ENCODE measurements around the gene CHD5. TPM values are rescaled to one million over a fixed set of nuclear protein-coding genes. Genes with fewer than 3 reads are reported as not detected.

The CHD5 gene
- total and polyA plus RNA-seq, 2 of the 4 experiments (the other 2 are of a cell fraction): under 0.01 to 0.09 TPM

DNA sequence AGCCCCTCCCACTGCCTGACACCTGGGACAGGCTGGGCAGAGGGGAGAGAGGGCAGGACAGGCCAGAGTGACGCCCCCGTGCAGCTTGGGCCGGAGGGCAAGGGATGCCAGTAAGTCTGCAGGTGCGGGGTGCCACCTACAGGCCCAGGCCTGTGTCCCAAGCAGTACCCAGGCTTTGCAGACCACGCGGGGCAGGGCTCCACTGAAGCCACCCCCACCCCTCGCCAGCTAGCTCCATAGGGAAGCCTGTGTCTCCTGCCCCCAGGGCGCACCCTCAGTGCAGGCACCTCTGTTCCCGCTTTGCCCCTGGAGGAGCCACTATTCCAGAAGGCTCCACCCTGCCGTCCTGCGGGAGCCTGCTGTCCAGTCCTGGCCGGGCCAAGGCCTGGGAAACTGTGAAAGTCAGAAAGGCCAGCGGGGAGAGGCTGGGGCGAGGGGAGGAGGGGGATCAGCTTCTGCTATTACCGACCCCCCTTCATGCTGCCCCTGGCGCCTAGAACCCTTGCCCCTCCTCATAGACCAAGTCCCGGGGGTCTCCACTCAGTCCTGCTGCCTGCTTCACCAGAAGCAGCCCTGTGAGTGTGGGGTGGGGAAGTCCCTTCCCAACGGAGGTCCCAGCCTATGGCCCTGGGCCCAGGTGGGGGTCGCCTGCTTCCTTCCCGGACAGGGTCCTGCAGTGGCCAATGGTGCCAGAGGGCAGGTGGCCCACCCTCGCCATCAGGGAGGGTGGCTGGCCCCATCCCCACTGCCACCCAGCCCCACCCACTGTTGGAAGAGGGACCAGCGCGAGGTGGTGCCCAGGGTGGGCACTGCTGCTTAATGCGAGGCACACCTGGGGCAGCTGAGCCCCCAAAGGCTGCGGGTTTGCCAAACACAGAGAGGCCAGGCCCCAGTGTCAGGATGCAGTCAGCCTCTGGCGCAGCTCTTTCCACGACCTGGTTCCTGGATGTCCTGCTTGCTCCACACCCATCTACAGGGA lies 80.0 kb downstream of the CHD5 start:
- no peak overlapping the region for H4K5ac ChIP-seq (ENCODE audit: low read depth, low read length)
- no peak overlapping the region for H2BK20ac ChIP-seq (ENCODE audit: low read depth, low read length)
- H4K91ac ChIP-seq (ENCODE audit: insufficient read depth, low read depth, low read length): no peak overlapping the region
- WGBS, 2 experiments (ENCODE audit: extremely low coverage in 2 of 2, insufficient read length in 1 of 2): 71% methylated on average over 3 of the region's 27 CpGs; no CpG with 5 or more reads in 1 of the 2 experiments
- no peaks in the 10 kb centered on the region; the same call in 1 of the 2 replicates for H3K4me1 ChIP-seq (ENCODE audit: control insufficient read depth, insufficient read depth, low read length)
- H3K36me3 ChIP-seq (ENCODE audit: control insufficient read depth, insufficient read depth, low read length): no peaks in the 10 kb centered on the region
- H3K27me3 ChIP-seq (ENCODE audit: control insufficient read depth, insufficient read depth, low read length): peaks cover 29% of the 10 kb centered on the region; the same call in 1 of the 2 replicates
- no peak overlapping the region for H3K18ac ChIP-seq (ENCODE audit: low read depth, low read length)
- no peak overlapping the region for H3K14ac ChIP-seq (replicated peaks; ENCODE audit: low read depth, low read length)
- H2BK15ac ChIP-seq (ENCODE audit: low read depth, low read length): no peak overlapping the region
- no peaks in the 10 kb centered on the region for H3K9me3 ChIP-seq (ENCODE audit: control insufficient read depth, insufficient read depth, low read length)
- no peak overlapping the region for H3K9ac ChIP-seq (ENCODE audit: low read depth, low read length)
- no peak overlapping the region for H3K23ac ChIP-seq (ENCODE audit: low read depth, low read length)
- H3K79me1 ChIP-seq (ENCODE audit: low read depth in 1 of 2, low read length in 2 of 2): no peaks in the 10 kb centered on the region
- BruUV-seq (replicated peaks): no TSS peak
- ATAC-seq (ENCODE audit: low read depth) (no peak), DNase-seq (no peak)
- no peak overlapping the region for H3K4me2 ChIP-seq (ENCODE audit: low read depth, low read length)
- dilution Hi-C loops (cut with HindIII; ENCODE audit: low sequenced_read_pairs, unreplicated experiment): no loop called here
- no peak overlapping the region for H2BK120ac ChIP-seq (ENCODE audit: low read depth, low read length)
- H4K8ac ChIP-seq (ENCODE audit: low read depth in 2 of 2, low read length in 2 of 2): no peak overlapping the region
- no peak overlapping the region for H3K56ac ChIP-seq (ENCODE audit: extremely low read depth, insufficient read depth, low read length)
- H2AFZ ChIP-seq (replicated peaks; ENCODE audit: low read length, poor library complexity): no peak overlapping the region
- TF ChIP-seq USF2 (IDR thresholded peaks at IDR 0.05; ENCODE audit: low read depth, low read length) (no peak), RAD21 (IDR thresholded peaks at IDR 0.05; ENCODE audit: low read length) (0 out of 2 replicates have a peak, but pooled peaks have one; percentile 5)
- no peak overlapping the region for H3K4me3 ChIP-seq (ENCODE audit: insufficient read depth, low read depth, low read length)
- H3K27ac ChIP-seq (ENCODE audit: insufficient read depth, low read length): no peak overlapping the region
- no peak overlapping the region for H2BK5ac ChIP-seq (ENCODE audit: low read depth, low read length, poor library complexity, severe bottlenecking)
- ChIA-PET POLR2A (ENCODE audit: unreplicated experiment) (no interaction called here), CTCF (no interaction called here)
- intact Hi-C loops (cut with micrococcal nuclease): no loop called here
- in situ Hi-C loops (cut with MboI; ENCODE audit: low sequenced_read_pairs): no loop called here
- no peak overlapping the region for H2AK9ac ChIP-seq (replicated peaks; ENCODE audit: low read depth, low read length, poor library complexity)
- no peaks in the 10 kb centered on the region for H4K20me1 ChIP-seq (ENCODE audit: insufficient read depth, low read length)
- H3K9me1 ChIP-seq (ENCODE audit: insufficient read depth, low read length): no peaks in the 10 kb centered on the region
- no peak overlapping the region for H3K4ac ChIP-seq (ENCODE audit: low read depth, low read length)
- no peak overlapping the region for H2AK5ac ChIP-seq (ENCODE audit: low read depth, low read length)

Data from IMR-90 (cell line).